ENCODE data around the gene PRDM16.

DNA sequence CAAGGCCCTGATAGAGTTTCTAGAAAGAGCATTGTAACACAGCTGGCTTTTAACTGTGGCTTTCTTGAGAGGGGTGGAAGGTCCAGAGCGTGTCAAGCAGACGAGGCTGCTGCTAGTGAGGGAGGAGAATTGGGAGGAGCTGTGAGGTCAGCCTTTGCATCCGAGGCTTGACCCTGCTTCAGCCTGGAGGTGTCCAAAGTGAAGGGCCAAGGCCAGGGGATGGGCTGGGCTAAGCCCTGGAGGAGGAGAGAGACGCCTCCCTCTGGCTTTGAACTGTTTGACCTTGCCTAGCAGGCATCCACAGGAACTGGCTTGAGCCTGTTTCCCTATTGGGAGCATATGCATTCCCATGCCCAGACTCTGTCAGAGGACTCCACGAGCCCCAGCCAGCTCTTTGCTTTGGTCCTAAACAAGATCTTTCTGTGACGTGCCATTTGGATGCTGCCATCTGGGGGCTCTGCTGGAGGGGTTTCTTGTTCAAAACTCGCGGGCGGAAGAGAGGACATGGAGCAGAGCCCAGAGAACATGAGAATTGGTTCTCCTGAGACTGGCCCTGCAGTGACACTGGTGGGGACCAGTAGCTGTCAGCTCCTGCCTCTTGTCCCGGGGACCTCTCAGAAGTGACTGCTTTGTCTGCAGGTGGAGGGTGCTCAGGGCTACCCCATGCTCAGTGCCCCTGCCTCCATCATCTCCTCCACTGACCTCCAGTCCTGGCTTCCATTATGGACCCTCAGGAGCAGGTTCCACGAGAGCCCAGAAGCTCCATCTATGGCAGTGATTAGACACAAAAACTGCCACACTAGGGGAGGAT lies 42.2 kb upstream of the PRDM16 start:
- TF ChIP-seq, protein P1, sequence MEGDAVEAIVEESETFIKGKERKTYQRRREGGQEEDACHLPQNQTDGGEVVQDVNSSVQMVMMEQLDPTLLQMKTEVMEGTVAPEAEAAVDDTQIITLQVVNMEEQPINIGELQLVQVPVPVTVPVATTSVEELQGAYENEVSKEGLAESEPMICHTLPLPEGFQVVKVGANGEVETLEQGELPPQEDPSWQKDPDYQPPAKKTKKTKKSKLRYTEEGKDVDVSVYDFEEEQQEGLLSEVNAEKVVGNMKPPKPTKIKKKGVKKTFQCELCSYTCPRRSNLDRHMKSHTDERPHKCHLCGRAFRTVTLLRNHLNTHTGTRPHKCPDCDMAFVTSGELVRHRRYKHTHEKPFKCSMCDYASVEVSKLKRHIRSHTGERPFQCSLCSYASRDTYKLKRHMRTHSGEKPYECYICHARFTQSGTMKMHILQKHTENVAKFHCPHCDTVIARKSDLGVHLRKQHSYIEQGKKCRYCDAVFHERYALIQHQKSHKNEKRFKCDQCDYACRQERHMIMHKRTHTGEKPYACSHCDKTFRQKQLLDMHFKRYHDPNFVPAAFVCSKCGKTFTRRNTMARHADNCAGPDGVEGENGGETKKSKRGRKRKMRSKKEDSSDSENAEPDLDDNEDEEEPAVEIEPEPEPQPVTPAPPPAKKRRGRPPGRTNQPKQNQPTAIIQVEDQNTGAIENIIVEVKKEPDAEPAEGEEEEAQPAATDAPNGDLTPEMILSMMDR (IDR thresholded peaks at IDR 0.05; ENCODE audit: borderline replicate concordance, extremely low read depth, low read length, poor library complexity, severe bottlenecking) = no peak
- TF ChIP-seq EZH2 (IDR thresholded peaks at IDR 0.05; ENCODE audit: borderline replicate concordance, low read depth, low read length, severe bottlenecking) = no peak
